ENCODE data around the gene WAS.

- no peak for TF ChIP-seq POLR2A (IDR thresholded peaks at IDR 0.05)
- TF ChIP-seq, protein P1, sequence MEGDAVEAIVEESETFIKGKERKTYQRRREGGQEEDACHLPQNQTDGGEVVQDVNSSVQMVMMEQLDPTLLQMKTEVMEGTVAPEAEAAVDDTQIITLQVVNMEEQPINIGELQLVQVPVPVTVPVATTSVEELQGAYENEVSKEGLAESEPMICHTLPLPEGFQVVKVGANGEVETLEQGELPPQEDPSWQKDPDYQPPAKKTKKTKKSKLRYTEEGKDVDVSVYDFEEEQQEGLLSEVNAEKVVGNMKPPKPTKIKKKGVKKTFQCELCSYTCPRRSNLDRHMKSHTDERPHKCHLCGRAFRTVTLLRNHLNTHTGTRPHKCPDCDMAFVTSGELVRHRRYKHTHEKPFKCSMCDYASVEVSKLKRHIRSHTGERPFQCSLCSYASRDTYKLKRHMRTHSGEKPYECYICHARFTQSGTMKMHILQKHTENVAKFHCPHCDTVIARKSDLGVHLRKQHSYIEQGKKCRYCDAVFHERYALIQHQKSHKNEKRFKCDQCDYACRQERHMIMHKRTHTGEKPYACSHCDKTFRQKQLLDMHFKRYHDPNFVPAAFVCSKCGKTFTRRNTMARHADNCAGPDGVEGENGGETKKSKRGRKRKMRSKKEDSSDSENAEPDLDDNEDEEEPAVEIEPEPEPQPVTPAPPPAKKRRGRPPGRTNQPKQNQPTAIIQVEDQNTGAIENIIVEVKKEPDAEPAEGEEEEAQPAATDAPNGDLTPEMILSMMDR (IDR thresholded peaks at IDR 0.05) = no peak
These were observed 53.2 kb downstream of the WAS start for GRCh38 chrX:48736878-48737212.

Data from body of pancreas (tissue), 4 donors.